Measurements from ENCODE around the gene ATXN1. TPM values are rescaled to one million over a fixed set of nuclear protein-coding genes. Genes with fewer than 3 reads are reported as not detected.

Gene ATXN1
- total and polyA plus RNA-seq, 2 experiments from 2014 or later: 4.8 to 9.1 TPM

DNA sequence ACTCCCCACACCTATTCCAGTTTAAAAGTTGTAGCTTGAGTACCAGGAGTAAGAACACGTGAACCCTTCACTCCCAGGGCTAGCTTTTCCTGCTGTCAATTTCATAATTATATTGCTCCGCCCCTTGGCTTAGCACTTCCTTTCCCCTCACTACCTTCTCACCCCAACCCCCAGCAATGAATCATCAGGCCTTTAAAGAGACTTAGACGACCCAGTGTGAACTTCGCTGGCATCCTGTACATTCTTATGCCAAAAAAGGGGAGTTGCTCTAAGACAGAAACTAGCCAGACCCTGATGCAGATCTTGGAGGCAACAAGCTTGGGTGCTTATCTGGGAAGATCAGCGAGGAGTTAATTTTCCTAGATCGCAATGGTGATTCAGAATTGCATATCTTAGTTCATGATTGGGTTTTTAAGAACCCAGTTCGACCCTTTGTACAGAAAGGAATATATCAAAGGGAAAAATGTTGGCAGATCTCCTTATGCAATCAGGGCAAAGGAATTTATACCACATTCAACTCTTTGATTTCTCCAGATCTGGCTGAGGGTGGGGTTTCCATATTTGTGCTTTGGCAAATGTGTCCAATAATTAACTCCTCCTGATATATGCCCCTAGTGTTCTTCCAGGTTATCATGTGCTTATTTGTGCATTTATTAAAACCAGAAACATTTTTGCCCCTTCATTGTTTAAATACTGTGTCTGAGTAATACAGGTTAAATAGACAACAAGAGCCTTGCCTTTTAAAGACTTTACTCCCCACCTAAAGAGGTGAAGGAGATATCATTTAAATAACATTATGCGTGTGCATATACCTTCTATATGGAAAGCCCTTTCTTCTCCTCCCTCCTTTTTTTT lies 8.1 kb upstream of the ATXN1 start (continued):
- TF ChIP-seq CTCF (conservative IDR thresholded peaks at IDR 0.05; ENCODE audit: low read depth in 2 of 2) (no peak), EZH2phosphoT487 (IDR thresholded peaks at IDR 0.05; ENCODE audit: unreplicated experiment) (no peak), JUNB (IDR thresholded peaks at IDR 0.05; ENCODE audit: unreplicated experiment) (no peak), NANOG (IDR thresholded peaks at IDR 0.05; ENCODE audit: borderline replicate concordance) (no peak), CREB1 (CRISPR knock-in tag; IDR thresholded peaks at IDR 0.05; ENCODE audit: low read depth) (no peak), STAT1 (IDR thresholded peaks at IDR 0.05; ENCODE audit: unreplicated experiment) (no peak), EZH2 (IDR thresholded peaks at IDR 0.05; ENCODE audit: low read depth, unreplicated experiment) (no peak), POLR2AphosphoS5 (IDR thresholded peaks at IDR 0.05; ENCODE audit: low read depth) (no peak), ETS1 (IDR thresholded peaks at IDR 0.05) (no peak)

DNA sequence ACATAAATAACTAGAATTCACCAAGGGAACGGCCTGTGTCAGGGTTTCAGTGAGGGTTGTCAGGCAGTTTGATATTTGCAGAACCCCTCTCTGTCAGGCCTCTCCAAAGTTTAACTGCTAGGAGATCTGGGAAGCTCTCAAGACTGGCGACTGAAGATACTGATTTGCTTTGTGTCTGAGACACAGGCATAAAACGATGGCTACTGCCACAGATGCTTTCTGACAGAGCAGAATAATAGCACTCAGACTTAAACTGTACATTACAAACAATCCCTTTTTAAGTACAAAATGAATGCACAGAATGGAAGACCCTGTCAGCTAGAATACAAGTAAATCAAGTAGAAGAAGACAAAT lies 7.2 kb upstream of the ATXN1 start:
- no peak overlapping the region for H2AFZ ChIP-seq
- no peaks in the 10 kb centered on the region for H3K9me2 ChIP-seq (ENCODE audit: insufficient read depth)
- peaks cover 9% of the 10 kb centered on the region for H3K27me3 Mint-ChIP-seq (ENCODE audit: insufficient read depth, low read depth, poor library complexity)
- H3K27me3 ChIP-seq (ENCODE audit: insufficient read depth): no peaks in the 10 kb centered on the region; the same call in 1 of the 2 replicates
- no peaks in the 10 kb centered on the region for H3K79me2 ChIP-seq (replicated peaks; ENCODE audit: insufficient read depth)
- H3K4me1 Mint-ChIP-seq: peaks cover 23% of the 10 kb centered on the region
- H3K4me3 ChIP-seq: no peak overlapping the region
- H3K36me3 ChIP-seq (ENCODE audit: insufficient read depth): no peaks in the 10 kb centered on the region
- H3K27ac ChIP-seq (ENCODE audit: low read depth): no peak overlapping the region
- peaks cover 11% of the 10 kb centered on the region; the same call in 1 of the 2 replicates for H3K4me1 ChIP-seq (ENCODE audit: insufficient read depth)
- H3K4me3 Mint-ChIP-seq: no peak overlapping the region
- no peak overlapping the region for H3K4me2 ChIP-seq
- no peaks in the 10 kb centered on the region for H4K20me1 ChIP-seq (replicated peaks; ENCODE audit: insufficient read depth)
- no peaks in the 10 kb centered on the region for H3K9me3 Mint-ChIP-seq
- H3F3A ChIP-seq (replicated peaks; ENCODE audit: low read depth): no peaks in the 10 kb centered on the region
- no peak for TF ChIP-seq ETS1 (IDR thresholded peaks at IDR 0.05)
- TF ChIP-seq POLR2AphosphoS5 (IDR thresholded peaks at IDR 0.05; ENCODE audit: low read depth): no peak
- TF ChIP-seq, protein P1, sequence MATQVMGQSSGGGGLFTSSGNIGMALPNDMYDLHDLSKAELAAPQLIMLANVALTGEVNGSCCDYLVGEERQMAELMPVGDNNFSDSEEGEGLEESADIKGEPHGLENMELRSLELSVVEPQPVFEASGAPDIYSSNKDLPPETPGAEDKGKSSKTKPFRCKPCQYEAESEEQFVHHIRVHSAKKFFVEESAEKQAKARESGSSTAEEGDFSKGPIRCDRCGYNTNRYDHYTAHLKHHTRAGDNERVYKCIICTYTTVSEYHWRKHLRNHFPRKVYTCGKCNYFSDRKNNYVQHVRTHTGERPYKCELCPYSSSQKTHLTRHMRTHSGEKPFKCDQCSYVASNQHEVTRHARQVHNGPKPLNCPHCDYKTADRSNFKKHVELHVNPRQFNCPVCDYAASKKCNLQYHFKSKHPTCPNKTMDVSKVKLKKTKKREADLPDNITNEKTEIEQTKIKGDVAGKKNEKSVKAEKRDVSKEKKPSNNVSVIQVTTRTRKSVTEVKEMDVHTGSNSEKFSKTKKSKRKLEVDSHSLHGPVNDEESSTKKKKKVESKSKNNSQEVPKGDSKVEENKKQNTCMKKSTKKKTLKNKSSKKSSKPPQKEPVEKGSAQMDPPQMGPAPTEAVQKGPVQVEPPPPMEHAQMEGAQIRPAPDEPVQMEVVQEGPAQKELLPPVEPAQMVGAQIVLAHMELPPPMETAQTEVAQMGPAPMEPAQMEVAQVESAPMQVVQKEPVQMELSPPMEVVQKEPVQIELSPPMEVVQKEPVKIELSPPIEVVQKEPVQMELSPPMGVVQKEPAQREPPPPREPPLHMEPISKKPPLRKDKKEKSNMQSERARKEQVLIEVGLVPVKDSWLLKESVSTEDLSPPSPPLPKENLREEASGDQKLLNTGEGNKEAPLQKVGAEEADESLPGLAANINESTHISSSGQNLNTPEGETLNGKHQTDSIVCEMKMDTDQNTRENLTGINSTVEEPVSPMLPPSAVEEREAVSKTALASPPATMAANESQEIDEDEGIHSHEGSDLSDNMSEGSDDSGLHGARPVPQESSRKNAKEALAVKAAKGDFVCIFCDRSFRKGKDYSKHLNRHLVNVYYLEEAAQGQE (IDR thresholded peaks at IDR 0.05; ENCODE audit: unreplicated experiment): no peak
- no peak for TF ChIP-seq NANOG (IDR thresholded peaks at IDR 0.05; ENCODE audit: borderline replicate concordance)
- TF ChIP-seq EZH2phosphoT487 (IDR thresholded peaks at IDR 0.05; ENCODE audit: unreplicated experiment): no peak
- TF ChIP-seq CREB1 (CRISPR knock-in tag; IDR thresholded peaks at IDR 0.05; ENCODE audit: low read depth): no peak
- TF ChIP-seq ZNF114 (CRISPR knock-in tag; IDR thresholded peaks at IDR 0.05): no peak
- ATAC-seq (no peak), DNase-seq (ENCODE audit: low spot score) (no peak)
- H3K36me3 Mint-ChIP-seq (ENCODE audit: low read depth): no peaks in the 10 kb centered on the region
- no peak overlapping the region for H3K27ac Mint-ChIP-seq

Data from GM23338 (cell line).